Right kidney (tissue), 9 donors: Measurements from ENCODE around the gene BCLAF3.
A peak's percentile ranks its signal among the peaks of the same experiment; 100 is the strongest.

Source experiments
- DNase-seq: peaks from one replicate; pipeline ENCODE4 v3.0.0-alpha.2; 2016
- long read RNA-seq, 8 donors: transcript quantifications; one replicate each; lab custom pipeline, GENCODE V29; 2026

Gene BCLAF3
- long read RNA-seq, donor 1 = 0 reads
- long read RNA-seq, donor 2 = 0 reads
- long read RNA-seq, donor 3 = 0 reads
- long read RNA-seq, donor 4 = 0 reads
- long read RNA-seq, donor 5 = 0 reads
- long read RNA-seq, donor 6 = 0 reads
- long read RNA-seq, donor 7 = 0 reads
- long read RNA-seq, donor 8 = 0 reads

DNA sequence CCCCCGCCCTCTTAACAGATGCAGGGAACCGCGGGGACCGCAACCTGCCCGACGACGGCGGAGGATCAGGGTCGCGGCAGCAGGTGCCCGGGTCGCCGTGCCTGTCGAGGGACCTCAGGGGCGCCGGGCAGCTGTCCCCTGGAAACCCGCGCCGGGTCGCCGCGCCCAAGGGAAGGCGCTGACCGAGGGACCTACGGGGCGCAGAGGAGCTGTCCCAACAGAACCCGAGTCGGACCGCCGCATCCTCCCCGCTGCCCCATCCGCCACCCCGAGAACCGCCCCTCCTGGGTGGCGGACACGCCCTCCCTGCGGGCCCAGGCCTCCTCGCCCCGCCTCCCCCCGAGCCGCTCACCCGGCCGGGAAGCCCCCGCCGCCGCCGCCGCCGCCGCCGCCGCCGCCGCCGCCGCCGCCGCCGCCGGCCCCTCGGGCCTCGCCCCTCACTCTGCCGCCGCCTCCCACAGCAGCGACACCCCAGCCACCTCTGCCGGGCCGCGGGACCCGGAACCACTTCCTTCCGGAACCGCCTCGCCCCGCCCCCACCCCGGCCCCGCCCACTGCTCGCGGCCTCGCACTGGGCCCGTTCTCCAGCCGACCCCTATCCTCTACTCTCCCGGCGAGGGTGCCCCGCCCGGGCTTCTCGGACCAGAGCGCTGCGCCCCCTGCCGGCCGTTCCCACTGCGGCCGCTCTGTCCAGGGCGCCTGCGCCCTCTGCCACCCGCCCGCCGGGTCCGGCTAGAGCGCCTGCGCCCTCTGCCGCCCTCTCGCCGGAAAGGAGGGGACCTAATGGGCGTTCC is at the start of gene BCLAF3:
BCLAF3 (minus strand) TSS at position 506 of the 794 bp plus-strand sequence. CDS start 20,797 bp downstream, outside the sequence.
- peak; percentile 72 for DNase-seq

DNA sequence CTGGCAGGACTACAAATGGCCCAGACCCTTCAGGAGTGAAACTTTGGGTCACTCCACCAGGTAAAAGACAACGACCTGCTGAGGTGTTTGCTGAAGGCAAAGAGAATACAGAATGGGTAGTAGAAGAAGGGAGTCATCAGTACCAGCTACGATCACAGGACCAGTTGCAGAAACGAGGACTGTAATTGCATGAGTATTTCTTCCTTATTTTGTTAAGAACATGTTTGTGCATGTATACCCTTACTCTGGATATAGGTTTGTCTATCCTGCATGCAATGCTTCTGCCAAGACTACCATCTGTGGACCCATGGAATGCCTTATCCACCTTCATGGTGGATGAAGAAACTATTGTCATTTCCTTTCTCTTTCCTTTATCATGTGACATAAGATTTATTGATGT is 48.1 kb upstream of the BCLAF3 start:
- no peak for DNase-seq

DNA sequence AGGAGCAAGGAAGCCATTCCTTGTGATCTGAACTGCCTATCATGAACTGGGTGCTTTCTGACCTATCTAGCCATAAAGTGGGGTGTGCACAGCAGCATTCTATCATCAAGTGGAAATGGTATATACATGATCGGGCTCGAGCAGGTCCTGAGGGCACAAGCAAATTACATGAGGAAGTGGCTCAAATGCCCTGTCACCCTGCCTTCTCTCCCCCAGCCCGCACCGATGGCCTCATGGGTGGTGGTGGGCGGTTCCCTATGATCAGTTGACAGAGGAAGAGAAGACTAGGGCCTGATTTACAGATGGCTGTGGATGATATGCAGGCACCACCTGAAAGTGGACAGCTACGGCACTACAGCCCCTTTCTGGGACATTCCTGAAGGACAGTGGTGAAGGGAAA is 46.3 kb upstream of the BCLAF3 start:
- no peak for DNase-seq

DNA sequence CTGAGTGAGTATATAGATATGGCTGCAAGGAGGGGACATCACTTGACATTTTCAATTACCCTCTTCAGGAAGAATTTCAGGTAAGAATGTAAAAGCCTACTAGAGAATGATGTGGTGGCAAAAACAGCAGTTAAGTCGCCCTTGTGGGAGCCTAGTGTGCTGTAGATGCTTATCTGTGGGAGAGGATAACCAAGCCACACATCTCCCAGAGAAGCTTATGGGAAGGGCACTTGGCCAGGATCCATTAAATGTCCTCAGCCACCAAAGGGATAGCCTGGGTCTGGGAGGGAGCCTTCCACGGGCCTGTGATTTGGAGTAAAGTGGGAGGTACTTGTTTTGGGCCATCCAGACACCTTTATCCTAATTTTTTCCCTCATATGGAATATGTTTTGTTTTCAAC is 41.3 kb upstream of the BCLAF3 start:
- DNase-seq = no peak

DNA sequence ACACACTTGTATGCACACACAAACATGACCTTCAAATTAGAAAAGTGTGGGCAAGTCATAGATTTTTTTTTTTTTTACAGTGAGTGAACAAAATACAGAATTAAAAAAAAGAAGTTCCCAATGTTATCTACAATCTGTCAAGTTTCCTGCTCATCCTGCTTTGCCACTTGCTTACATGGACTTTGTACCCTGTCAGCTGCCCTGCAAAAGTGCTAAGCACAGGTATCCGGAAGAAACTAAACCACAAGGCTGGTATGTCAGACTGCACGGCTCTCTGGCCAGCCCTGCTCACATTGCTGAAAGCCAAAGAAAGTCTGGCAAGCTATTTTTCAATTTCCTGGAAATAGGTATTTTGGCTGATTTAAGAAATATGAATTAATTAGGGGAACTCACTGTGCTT is 38.9 kb upstream of the BCLAF3 start:
- no peak for DNase-seq

DNA sequence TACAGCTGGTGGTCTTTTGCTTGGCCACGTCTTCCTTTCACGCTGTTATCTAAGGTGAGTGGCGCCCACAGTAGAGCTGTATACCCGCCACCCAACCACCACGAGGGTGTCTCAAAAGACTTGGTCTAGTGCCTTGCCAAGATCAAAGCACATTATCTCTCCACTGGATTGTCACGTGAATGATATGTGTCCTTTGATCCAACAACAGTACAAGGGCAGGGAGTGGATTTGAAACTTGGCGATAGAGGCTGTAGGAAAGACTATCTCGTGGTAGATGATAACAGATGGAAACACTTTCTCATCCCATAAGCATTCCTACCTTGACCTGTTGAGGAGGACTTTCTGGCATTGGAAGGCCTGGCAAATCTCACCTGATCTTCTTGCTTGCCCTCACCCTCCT is 37.7 kb upstream of the BCLAF3 start:
- DNase-seq = no peak

DNA sequence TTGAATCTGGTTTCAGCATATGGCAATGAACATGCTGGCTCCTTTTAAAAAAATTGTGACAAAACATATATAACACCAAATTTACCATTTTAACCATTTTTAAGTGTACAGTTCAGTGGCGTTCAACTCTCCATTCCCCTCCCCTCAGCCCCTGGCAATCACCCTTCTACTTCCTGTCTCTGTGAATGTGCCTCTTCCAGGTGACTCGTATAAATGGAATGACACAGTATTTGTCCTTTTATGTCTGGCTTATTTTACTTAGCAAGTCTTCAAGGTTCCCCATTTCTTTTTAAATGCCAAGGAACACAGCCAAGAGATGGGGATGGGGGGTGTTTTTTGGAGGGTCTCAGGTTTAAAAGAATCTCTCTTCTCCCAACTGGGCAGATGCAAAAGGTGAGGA is 35.4 kb upstream of the BCLAF3 start:
- DNase-seq = no peak

DNA sequence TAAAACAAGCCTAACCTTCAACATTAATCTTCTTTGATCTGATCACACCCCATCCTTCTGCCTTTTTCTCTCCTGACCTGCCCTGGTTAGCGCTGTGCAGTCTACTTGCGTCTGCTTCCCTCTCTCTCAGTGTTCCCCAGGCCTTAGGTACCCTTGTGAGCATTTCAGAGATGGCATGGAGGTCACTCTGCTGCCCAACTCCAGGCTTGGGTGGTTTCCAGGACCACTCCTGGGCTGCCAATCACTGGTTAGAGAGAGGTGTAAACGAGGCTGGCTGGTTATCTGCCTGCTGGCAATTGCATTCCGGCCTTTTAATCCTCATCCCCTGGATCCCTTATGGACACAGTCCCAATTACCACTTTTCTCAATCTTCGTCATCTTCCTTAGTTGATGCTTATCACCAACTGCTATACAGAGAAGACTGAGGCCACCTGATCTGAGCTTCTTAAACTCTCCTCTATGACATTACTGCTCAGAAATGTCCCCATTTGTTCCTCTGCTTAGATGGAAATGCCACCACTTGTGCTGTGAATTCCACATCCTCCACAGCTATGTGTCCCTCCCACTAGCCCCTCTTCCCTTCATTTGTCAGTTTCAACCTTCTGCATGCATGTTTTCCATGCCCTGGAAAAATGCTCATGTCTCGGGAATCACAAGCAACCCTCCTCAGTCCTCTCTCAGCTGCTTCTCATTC is 29.0 kb upstream of the BCLAF3 start:
- no peak for DNase-seq

DNA sequence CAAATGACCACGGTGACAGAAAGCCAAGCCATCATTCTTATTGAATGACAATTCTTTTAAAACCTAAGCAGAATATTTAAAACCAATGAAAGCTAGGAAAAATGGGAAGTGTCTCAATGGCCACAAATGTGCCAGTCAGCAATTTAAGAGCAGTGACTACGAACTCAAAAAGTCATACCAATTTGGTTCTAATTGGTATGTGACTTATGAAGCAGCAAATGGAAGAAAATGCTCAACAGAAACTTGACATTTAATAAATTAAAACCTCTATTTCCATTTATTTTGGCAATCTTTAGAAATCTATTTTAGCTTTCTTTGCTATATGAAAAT is 25.7 kb upstream of the BCLAF3 start:
- no peak for DNase-seq

DNA sequence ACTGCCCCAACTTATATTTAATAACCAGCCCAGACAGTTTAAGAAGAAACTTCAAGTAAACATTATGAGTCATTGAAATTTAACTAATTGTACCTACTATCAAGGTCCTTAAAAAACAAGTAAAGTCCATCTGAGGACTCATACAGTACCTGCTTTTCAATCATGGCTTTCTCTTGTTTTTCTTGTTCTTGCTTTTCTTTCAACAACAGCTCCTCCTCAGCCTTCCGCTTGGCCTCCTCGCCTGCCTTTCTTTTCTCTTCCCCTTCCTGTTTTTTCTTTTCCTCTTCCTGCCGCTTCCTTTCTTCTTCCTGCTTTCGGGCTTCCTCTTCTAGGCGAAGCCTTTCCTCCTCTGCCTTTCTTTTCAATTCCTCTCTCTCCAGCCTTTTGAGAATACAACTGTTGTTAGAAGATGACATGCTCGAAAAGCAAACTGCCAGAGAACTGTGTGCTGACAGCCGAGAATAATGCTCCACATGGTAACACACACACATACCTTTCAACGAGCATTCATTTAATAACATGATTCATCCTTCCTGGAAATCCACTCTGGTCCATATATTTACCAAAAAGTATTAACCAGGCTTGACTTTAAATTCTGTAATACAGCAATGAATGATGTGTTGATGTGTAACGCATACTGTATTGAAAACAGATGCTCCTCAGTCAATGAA is 25.2 kb upstream of the BCLAF3 start:
- no peak for DNase-seq

DNA sequence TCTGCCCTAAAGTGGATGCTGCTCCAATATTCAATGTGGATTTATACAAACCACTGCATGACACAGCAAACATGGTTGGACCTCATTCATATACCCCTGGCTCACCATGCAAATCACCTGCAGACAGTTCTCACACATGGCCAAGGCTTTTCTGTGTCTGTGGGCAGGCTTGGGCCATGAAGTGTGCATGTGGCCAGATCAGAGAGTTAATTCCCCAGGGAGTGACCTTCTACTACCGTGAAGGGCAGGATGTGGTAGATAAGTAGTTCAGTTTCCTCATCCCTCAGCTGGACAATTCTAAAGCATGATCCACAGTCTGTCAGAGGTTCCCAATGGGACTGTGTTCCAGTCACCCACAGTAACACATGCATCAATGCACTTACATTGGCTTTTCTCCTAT is 24.6 kb upstream of the BCLAF3 start:
- DNase-seq = no peak

DNA sequence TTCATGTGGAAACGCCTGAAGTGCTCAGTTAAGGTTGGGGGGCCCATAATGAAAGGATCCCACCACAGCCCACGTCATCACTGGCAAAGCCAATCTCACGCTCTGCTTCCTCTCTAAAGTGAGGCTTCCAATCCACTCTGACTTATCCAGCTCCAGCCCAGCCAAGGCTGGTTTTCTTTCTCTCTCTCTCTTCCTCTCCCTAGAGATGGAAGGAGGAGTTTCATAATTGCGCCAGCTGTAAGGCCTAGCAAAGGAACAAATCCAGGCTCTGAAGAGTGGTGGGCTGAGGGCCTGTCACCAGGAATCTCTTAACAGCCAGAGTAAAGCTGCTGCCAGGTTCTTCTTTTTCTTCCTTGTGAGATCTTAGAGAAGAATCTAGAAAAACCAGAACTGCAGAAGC is 20.7 kb upstream of the BCLAF3 start:
- DNase-seq = no peak

DNA sequence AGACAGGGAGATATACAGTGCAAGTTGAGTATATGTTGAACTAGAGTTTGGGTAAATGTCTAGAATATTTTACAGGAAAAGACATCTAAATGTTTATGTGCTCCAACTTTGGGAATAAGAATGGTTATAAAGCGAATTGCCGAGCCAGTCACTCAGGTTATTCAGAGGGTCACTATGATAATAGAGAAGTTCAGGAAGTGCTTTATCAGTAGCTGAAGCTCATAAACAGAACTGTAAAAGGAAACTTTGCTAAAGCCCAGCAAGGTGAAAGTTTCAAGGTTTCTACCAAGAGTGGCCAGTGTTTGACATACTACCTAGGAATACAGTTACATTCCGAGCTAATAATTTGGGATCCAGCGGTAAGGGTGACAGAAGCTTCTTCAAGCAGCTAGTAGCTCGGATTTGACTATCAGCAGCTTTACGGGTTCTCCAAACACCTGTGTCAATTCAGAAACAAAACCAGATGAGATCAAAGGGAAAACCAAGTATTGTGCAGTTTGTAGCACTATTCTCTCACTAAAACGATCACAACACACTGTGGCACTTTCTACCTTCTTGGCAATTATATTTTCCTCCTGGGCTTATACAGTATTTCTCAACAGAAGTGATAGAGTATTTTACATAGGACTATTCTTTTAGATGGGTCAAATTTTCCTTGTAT is 17.2 kb upstream of the BCLAF3 start:
- no peak for DNase-seq

DNA sequence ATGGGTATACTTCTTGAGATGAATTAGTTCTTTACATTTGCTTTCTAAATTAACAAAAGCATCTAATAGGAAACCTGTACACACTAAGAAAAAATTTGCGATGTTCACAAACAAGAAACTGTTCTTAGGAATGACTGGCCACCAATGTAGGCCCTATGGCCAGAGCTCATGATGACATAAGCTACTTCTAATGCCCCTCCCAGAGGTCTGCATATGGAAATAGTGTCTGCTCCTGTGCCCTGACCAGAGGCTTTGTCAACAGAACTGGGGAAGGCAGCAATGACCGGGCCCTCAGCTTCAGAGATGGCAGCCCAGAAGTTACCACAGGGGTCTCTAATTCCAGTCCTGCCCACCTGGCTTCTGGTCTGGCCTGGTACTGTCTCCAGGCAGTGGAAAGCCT is 15.0 kb upstream of the BCLAF3 start:
- DNase-seq = no peak

DNA sequence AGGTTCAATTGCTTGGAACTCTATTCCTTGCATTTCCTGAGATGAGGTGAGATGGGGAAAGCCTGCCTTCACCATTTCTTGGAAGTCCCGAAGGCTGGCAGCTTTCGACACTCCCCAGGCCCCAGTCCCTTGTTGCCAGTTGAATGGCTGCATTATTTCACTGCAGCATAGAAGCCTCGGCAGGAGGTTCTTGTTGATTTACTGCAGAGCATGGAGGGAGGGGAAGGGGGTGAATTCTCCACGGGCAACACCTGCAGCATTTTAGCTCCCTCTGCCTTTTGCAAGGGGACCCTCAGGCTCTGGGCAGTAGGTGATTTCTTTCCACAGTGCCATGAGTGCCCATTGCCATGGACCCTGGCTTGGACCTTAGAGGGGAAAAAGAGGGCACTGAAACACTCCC is 10.7 kb upstream of the BCLAF3 start:
- no peak for DNase-seq

DNA sequence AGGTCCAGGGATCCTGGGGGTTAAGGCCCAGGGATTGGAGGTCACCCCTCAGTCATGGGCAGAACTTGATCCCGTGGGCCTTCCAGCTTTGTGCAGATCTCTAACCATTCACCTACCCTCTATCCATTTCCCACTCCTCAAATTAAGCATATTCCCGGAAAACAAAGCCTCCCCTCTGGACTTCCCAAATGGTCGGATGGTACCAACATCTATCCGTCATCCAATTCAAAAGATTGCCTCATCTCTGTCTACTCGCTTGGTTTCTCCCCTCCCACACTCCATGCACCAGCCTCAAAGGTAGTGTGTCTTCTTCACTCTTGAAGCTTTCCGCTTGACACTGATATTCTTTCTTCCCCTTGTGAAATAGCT is 473 bp upstream of the BCLAF3 start:
- DNase-seq = no peak

DNA sequence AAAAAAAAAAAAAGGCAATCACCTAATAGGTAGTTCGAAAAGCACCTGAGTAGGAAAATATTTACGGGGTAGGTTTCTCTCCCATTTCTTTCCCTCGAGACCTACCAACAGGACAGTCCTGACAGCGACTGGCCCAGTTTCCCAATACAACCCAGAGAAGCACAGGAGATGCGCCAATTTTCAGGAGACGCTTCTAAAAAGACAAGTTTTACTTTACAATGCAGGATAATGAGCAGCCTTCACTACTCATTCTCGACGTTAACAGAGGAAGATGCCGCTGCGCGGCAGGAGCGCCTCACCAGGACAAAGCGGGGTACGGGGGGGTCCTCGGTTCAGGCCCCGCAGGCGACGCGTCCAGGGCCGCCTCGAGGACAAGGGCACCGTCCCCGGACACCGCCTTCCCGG is 708 bp downstream of the BCLAF3 start:
- DNase-seq = no peak

DNA sequence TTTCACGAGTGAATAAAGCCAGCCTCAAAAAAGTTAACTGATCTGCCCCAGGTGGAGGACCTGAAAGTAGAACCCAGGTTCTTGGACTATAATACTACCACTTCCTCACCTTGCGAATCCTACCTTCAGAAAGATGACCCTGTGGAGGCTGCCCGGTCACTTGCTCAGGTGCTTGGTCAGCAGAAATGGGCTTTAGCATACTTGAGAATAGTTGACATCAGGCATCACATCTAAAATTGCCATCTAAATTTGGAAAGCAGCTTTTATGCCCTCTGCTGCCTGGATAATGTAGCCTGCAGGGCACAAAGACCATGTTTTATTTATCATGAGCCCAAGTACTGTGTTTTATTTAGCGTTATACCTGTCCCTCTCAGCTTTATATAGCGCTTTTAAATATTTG is 3.0 kb downstream of the BCLAF3 start:
- no peak for DNase-seq

DNA sequence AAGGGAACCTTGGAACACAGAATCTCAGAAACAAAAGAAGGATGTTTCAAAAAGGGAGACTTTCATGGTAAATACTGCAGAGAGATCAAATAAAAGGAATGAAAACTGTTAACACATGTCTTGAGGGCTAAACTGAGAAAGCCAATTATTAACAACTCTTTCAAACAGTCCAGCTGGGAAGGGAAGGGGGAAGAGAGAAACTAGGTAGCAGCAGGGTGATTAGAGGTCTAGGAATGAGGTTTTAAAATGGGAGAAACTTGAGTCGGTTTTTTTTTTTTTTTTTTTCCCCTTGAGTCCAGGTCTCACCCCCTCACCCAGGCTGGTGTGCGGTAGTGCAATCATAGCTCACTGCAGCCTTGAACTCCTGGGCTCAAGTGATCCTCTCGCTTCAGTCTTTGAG is 4.3 kb downstream of the BCLAF3 start:
- DNase-seq = no peak

DNA sequence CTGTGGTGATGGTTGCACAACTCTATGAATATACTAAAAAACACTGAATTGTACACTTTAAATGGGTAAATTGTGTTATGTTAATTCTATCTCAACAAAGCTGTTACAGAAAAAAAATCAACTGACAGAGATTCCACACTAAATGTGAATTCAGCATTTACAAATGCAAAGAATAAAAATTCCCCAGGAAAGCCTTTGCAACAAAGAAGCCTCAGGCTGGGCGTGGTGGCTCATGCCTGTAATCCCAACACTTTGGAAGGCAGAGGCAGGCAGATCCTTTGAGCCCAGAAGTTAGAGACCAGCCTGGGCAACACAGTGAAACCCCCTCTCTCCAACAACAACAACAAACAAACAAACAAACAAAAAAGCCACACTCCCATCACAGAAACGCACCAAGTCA is 8.9 kb downstream of the BCLAF3 start:
- DNase-seq = no peak

DNA sequence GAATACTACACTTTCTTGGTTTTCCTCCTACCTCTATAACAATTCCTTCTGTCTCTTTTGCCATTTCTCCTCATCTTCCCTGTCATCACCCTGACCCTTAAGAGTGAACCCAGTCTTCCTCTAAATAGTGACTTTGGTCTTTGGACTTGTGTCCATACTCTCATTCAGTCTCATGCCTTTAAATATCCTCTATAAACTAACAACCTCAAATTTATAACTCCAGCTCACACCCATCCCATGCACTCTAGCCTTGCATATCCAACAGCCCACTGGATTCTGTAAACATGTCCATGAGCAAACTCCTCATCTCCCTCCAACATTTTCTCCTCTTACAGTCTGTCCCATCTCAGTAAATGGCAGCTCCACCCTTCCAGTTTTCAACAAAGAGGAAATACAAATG is 15.0 kb downstream of the BCLAF3 start:
- no peak for DNase-seq

DNA sequence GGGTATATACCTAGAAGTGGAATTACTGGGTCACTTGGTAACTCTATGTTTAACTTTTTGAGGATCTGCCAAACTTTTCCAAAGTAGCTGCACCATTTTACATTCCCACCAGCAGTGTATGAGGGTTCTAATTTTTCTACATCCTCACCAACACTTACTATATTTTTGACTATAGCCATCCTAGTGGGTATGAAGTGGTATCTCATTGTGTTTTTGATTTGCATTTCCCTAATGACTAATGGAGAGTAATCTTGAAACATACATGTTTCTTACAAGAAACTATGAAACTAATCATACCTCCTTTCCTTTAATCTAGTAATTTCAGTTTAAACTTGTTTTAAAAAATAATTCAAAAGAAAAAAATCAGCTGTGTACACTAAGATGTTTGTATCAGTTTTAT is 17.9 kb downstream of the BCLAF3 start:
- DNase-seq = no peak

DNA sequence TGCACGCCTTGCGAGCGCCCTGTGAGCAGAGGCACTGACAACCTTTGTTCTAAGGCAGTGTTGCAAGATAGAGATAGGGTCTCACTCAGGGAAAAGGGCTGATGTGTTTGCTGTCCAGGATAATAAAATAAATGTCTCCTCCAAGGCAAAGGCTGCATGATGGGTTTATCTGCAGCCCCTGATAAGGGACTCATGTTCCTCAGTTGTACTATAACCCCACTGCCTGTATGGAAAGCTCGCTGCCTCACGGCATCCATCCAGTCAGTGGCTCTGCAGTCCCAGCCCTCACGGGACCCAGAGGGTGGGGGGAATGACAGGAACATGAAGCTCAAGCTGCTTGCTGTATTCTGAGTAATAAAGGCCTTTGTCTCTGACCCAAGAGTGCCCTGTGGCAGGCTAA is 22.6 kb downstream of the BCLAF3 start:
- no peak for DNase-seq
